GM12878 (cell line): Measurements from ENCODE around the gene SLAMF9. TPM values are rescaled to one million over a fixed set of nuclear protein-coding genes. Genes with fewer than 3 reads are reported as not detected.

Experiments used
- ATAC-seq: fragments of 200-7000 bp; cut with Tn5 transposase; 3 replicates; pipeline ENCODE4 v1.9.1; 2020; ENCODE audit warnings: mild to moderate bottlenecking, moderate library complexity
- BruUV-seq: library from RNA; stranded (reverse); fragments of 400-500 nt; replicated peaks from 2 replicates; lab custom pipeline; 2021; lab: Mats Ljungman, UMichigan
- CTCF ChIA-PET: fragments of 300-600 bp; sonication (Branson Sonifier 250); formaldehyde crosslinking; extraction: SDS; loops from one replicate; lab custom pipeline; 2021; ENCODE audit warnings: inconsistent platforms; lab: Yijun Ruan, JAX
- POLR2A ChIA-PET: fragments of 350-600 bp; formaldehyde crosslinking; extraction: SDS; loops from one replicate; lab custom pipeline; 2021; ENCODE audit warnings: inconsistent platforms; lab: Charles Lee
- RAD21 ChIA-PET: fragments of 300-600 bp; sonication (Branson Sonifier 250); formaldehyde crosslinking; loops from one replicate; lab custom pipeline; 2023; ENCODE audit warnings: antibody characterized with exemption; ENCODE audit not compliant: unreplicated experiment; lab: Charles Lee
- SMC1A ChIA-PET: fragments of 300-600 bp; sonication (Branson Sonifier 250); formaldehyde crosslinking; loops from one replicate; lab custom pipeline; 2023; ENCODE audit not compliant: unreplicated experiment, uncharacterized antibody; lab: Charles Lee
- DNase-seq: peaks from one replicate; pipeline ENCODE4 v3.0.0-alpha.2; 2011; ENCODE audit warnings: low read depth, low spot score
- FAIRE-seq: peaks from 3 replicates; lab custom pipeline; 2011; peaks lifted over from hg19 to GRCh38; lab: Jason Lieb, UNC
- H2AFZ ChIP-seq: 2 replicates; pipeline ENCODE4 v1.6.0; 2011; ENCODE audit warnings: low read depth, low read length, control low read depth; ENCODE audit not compliant: control insufficient read depth
- H3K27ac ChIP-seq: 2 replicates; pipeline ENCODE4 v1.5.1; 2011; ENCODE audit warnings: control low read depth; ENCODE audit not compliant: control insufficient read depth, insufficient read depth
- H3K27me3 ChIP-seq, 2 experiments: replicated peaks in 1 of 2; 2 replicates each; pipeline versions ENCODE4 v1.6.0 to v1.6.1; 2011; ENCODE audit warnings: low read length in 1 of 2; ENCODE audit not compliant: control insufficient read depth in 2 of 2, insufficient read depth in 2 of 2
- H3K36me3 ChIP-seq, 2 experiments: 2 replicates each; pipeline ENCODE4 v1.5.1; 2011; ENCODE audit warnings: low read length in 1 of 2; ENCODE audit not compliant: control insufficient read depth in 2 of 2, insufficient read depth in 2 of 2
- H3K4me1 ChIP-seq: 2 replicates; pipeline ENCODE4 v1.6.1; 2011; ENCODE audit warnings: mild to moderate bottlenecking, low read length, moderate library complexity, mixed read lengths; ENCODE audit not compliant: control insufficient read depth, insufficient read depth
- H3K4me2 ChIP-seq: 2 replicates; pipeline ENCODE4 v1.6.0; 2011; ENCODE audit warnings: control low read depth; ENCODE audit not compliant: control insufficient read depth, insufficient read depth
- H3K4me3 ChIP-seq: fragments of 200-600 bp; sonication (generic); 2 replicates; pipeline ENCODE4 v1.5.1; 2016
- H3K79me2 ChIP-seq: 2 replicates; pipeline ENCODE4 v1.6.0; 2011; ENCODE audit warnings: low read length; ENCODE audit not compliant: control insufficient read depth, insufficient read depth
- H3K9ac ChIP-seq: 2 replicates; pipeline ENCODE4 v1.8.0; 2011; ENCODE audit warnings: low read length, control low read depth, mixed read lengths; ENCODE audit not compliant: control insufficient read depth, insufficient read depth
- H3K9me3 ChIP-seq: replicated peaks from 3 replicates; pipeline ENCODE4 v1.5.1; 2011; ENCODE audit warnings: mild to moderate bottlenecking, low read length; ENCODE audit not compliant: control insufficient read depth, insufficient read depth
- H4K20me1 ChIP-seq: 2 replicates; pipeline ENCODE4 v1.6.0; 2011; ENCODE audit not compliant: control insufficient read depth, insufficient read depth
- BCL11A ChIP-seq: IDR thresholded peaks from 2 replicates; pipeline ENCODE4 v1.6.1; 2011; ENCODE audit warnings: low read depth, low read length
- CHD2 ChIP-seq: IDR thresholded peaks from 2 replicates; pipeline ENCODE4 v1.6.1; 2011; ENCODE audit warnings: low read depth, low read length, improper control_type of control experiment, borderline replicate concordance
- FOXK2 ChIP-seq: fragments of 450-650 bp; IDR thresholded peaks from 2 replicates; pipeline ENCODE4 v1.6.1; 2017; ENCODE audit warnings: mild to moderate bottlenecking, moderate library complexity
- HDAC2 ChIP-seq: fragments of 200-600 bp; sonication (generic); IDR thresholded peaks from 2 replicates; pipeline ENCODE4 v1.6.1; 2017
- MEF2A ChIP-seq: IDR thresholded peaks from 2 replicates; pipeline ENCODE4 v1.6.1; 2011; ENCODE audit warnings: low read depth, mild to moderate bottlenecking, low read length, moderate library complexity; ENCODE audit not compliant: insufficient read depth
- MXI1 ChIP-seq: fragments of 150-350 bp; IDR thresholded peaks from 2 replicates; pipeline ENCODE4 v1.6.1; 2011; ENCODE audit warnings: low read depth, mild to moderate bottlenecking, inconsistent platforms, low read length, improper control_type of control experiment
- PAX5 ChIP-seq: IDR thresholded peaks from 2 replicates; pipeline ENCODE4 v1.6.1; 2011; ENCODE audit warnings: low read depth, low read length, borderline replicate concordance
- POU2F2 ChIP-seq: IDR thresholded peaks from 3 replicates; pipeline ENCODE4 v1.6.1; 2011; ENCODE audit warnings: low read depth, mild to moderate bottlenecking, low read length, borderline replicate concordance
- SPI1 ChIP-seq: IDR thresholded peaks from 2 replicates; pipeline ENCODE4 v1.6.1; 2011; ENCODE audit warnings: low read depth, mild to moderate bottlenecking, low read length, moderate library complexity, borderline replicate concordance; ENCODE audit not compliant: insufficient read depth
- STAT1 ChIP-seq: fragments of 450-650 bp; conservative IDR thresholded peaks from 2 replicates; pipeline ENCODE4 v1.6.1; 2014; ENCODE audit warnings: antibody characterized with exemption, mild to moderate bottlenecking
- TBL1XR1 ChIP-seq: IDR thresholded peaks from 2 replicates; pipeline ENCODE4 v1.6.1; 2012; ENCODE audit warnings: low read depth, low read length, improper control_type of control experiment
- YY1 ChIP-seq: IDR thresholded peaks from 2 replicates; pipeline ENCODE4 v1.6.1; 2011; ENCODE audit warnings: low read depth, mild to moderate bottlenecking, low read length
- WGBS: methylation state at CpG from one replicate; pipeline ENCODE4 v1.1.6; 2016; ENCODE audit warnings: low lambda C conversion rate; ENCODE audit not compliant: insufficient replicate concordance, insufficient coverage; ENCODE audit errors: missing lambda C conversion rate; 5-methylcytosine and 5-hydroxymethylcytosine counted together
- in situ Hi-C: fragments of 300-500 bp; cut with MboI; formaldehyde crosslinking; loops from 9 replicates; pipeline ENCODE4 v1.14.3; 2018; ENCODE audit warnings: mixed read lengths
- intact Hi-C: fragments of 100-400 bp; cut with micrococcal nuclease; formaldehyde crosslinking; loops from one replicate; pipeline ENCODE4 v1.14.2; 2022; ENCODE audit not compliant: unreplicated experiment
- polyA plus RNA-seq, 11 experiments: library from polyadenylated mRNA; depleted of rRNA in 4 of 11; unstranded in 6 of 11; stranded (reverse) in 5 of 11; fragments of >200 nt; fragmentation: Nextera tagmentation in 4 of 11; fragmentation: Illumina TruSeq in 1 of 11; extraction: Ambion mirVana in 4 of 11; extraction: Trizol in 1 of 11; gene quantifications; 1 replicate in 1 of 11; 2 replicates in 10 of 11; pipeline versions ENCODE4 v1.2.1 to v1.2.3, GENCODE V29; 2011 to 2016; ENCODE audit warnings: inconsistent platforms in 2 of 11, missing spikeins in 2 of 11, low read depth in 1 of 11
- total RNA-seq, 4 experiments: library from RNA; depleted of rRNA in 3 of 4; stranded (reverse); fragments of >200 nt in 3 of 4; fragmentation: Illumina TruSeq in 1 of 4; extraction: Trizol in 1 of 4; gene quantifications; 2 replicates each; pipeline versions ENCODE4 v1.2.1 to v1.2.3, GENCODE V29; 2013 to 2021

SLAMF9 gene
- total and polyA plus RNA-seq, 10 of the 15 experiments (the other 5 are each of a cell fraction or from before 2014, with no cell fraction given), result not detected

DNA sequence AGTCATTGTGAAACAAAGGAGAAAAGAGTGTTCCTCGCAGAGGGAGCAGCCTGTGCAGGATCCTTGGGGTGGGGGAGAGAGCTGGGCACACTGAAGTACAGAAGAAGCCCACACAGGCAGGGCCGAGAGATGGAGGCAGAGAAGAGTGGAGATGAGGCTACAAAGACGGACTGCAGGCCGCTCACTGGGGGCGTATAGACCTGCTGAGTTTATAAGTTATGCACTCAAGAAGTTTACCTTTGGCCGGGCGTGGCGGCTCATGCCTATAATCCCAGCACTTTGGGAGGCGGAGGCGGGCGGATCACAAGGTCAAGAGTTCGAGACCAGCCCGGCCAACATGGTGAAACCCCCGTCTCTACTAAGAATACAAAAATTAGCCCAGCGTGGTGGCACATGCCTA lies 7.6 kb upstream of the SLAMF9 start:
- RAD21 ChIA-PET, result no interaction called here
- H3K27me3 ChIP-seq, result peaks cover 4% of the 10 kb centered on the region in 2 experiments; a peak in 3 of 4 replicates
- SMC1A ChIA-PET, result no interaction called here
- CTCF ChIA-PET, result no interaction called here
- H3K79me2 ChIP-seq, result no peaks in the 10 kb centered on the region
- no TSS peak for BruUV-seq
- peaks cover 13% of the 10 kb centered on the region for H3K4me1 ChIP-seq
- no peaks in the 10 kb centered on the region for H3K36me3 ChIP-seq
- POLR2A ChIA-PET, result no interaction called here
- DNase-seq (no peak), ATAC-seq (no peak), FAIRE-seq (no peak)
- no peak overlapping the region for H3K9ac ChIP-seq
- H3K9me3 ChIP-seq, result no peaks in the 10 kb centered on the region
- no peak for TF ChIP-seq TBL1XR1
- no peak for TF ChIP-seq SPI1
- no peak for TF ChIP-seq CHD2
- TF ChIP-seq PAX5, result no peak
- no peak for TF ChIP-seq POU2F2
- no peak for TF ChIP-seq YY1
- no peak for TF ChIP-seq HDAC2
- TF ChIP-seq BCL11A, result no peak
- TF ChIP-seq FOXK2, result no peak
- TF ChIP-seq STAT1, result no peak
- TF ChIP-seq MEF2A, result no peak
- no peak for TF ChIP-seq MXI1
- no peak overlapping the region for H2AFZ ChIP-seq
- in situ Hi-C loops, result no loop called here
- H3K27ac ChIP-seq, result no peak overlapping the region
- H3K4me3 ChIP-seq, result no peak overlapping the region
- intact Hi-C loops, result no loop called here
- H3K4me2 ChIP-seq, result no peak overlapping the region
- H4K20me1 ChIP-seq, result no peaks in the 10 kb centered on the region
- WGBS, result 49% methylated on average over 15 of the region's 15 CpGs
